Psoas muscle (tissue), 8 donors: ENCODE results near the gene NOS1. TPM values are rescaled to one million over a fixed set of nuclear protein-coding genes. Genes with fewer than 3 reads are reported as not detected.

ENCODE experiments used
- ATAC-seq, 4 donors: fragments of 200-7000 bp; cut with Tn5 transposase; one replicate each; pipeline ENCODE4 v1.9.1; 2020; ENCODE audit warnings: moderate library complexity in 3 of 4, mild to moderate bottlenecking in 2 of 4
- DNase-seq, 2 donors: peaks; one replicate each; pipeline ENCODE4 v3.0.0-alpha.2; 2020
- H3K27ac ChIP-seq: fragments of 200-600 bp; one replicate; pipeline ENCODE4 v1.8.0; 2022
- H3K27me3 ChIP-seq, 3 donors: fragments of 200-600 bp in 1 of 3; one replicate each; pipeline versions ENCODE4 v1.6.1 to v1.8.0; 2013 to 2022; ENCODE audit warnings: low read length in 2 of 3, mild to moderate bottlenecking in 2 of 3, moderate library complexity in 1 of 3; ENCODE audit not compliant: insufficient read depth in 3 of 3
- H3K36me3 ChIP-seq, 2 donors: fragments of 200-600 bp in 1 of 2; one replicate each; pipeline versions ENCODE4 v1.6.1 to v1.8.0; 2013 to 2022; ENCODE audit warnings: low read depth in 1 of 2, mild to moderate bottlenecking in 1 of 2, moderate library complexity in 1 of 2; ENCODE audit not compliant: insufficient read depth in 1 of 2
- H3K4me1 ChIP-seq: fragments of 200-600 bp; one replicate; pipeline ENCODE4 v1.8.0; 2022
- H3K4me3 ChIP-seq: fragments of 200-600 bp; one replicate; pipeline ENCODE4 v1.8.0; 2022; ENCODE audit warnings: mild to moderate bottlenecking
- H3K9me3 ChIP-seq: fragments of 200-600 bp; one replicate; pipeline ENCODE4 v1.8.0; 2022
- CTCF ChIP-seq: fragments of 200-600 bp; IDR thresholded peaks from one replicate; pipeline ENCODE4 v1.8.0; 2022; ENCODE audit warnings: antibody characterized with exemption
- WGBS, 3 donors: extraction: QIAGEN DNeasy Blood & Tissue Kit; methylation state at CpG; one replicate each; pipeline versions ENCODE4 v1.1.6 to v1.1.7; 2013; 5-methylcytosine and 5-hydroxymethylcytosine counted together
- intact Hi-C, 2 donors: fragments of 100-400 bp; cut with DNase I; formaldehyde crosslinking; loops; one replicate each; pipeline versions ENCODE4 v1.11.0 to v1.14.2; 2022
- polyA plus RNA-seq, 3 donors: library from polyadenylated mRNA; stranded (reverse); fragments of 200-250 nt; gene quantifications; one replicate each; pipeline ENCODE4 v1.2.3, GENCODE V29; 2013
- total RNA-seq, 4 donors: library from RNA; stranded (reverse); fragmentation: NEBNext Ultra II Directional in 2 of 4; extraction: Animal tissue kit (Norgen Biotek cat#: 25700) in 2 of 4; gene quantifications; one replicate each; pipeline versions ENCODE4 v1.2.1 to v1.2.4, GENCODE V29; 2021 to 2023
- donor health status: healthy with polysubstance abuse.
- donor health status: DM: no; HTN: no; CAD: no; lungs with moderate emphysema.
- donor health status: Bipolar disorder and iron deficiency.
- donor health status: healthy.
- donor health status: DM: yes; HTN: yes; CAD: no.
- donor health status: DM: no; HTN: no; CAD: no.
- donor health status: DM: no; HTN: no; CAD: no.
- donor health status: DM: yes; HTN: yes; CAD: no.

NOS1 gene
- total and polyA plus RNA-seq, 7 donors: 2.7 to 62.2 (median 12.1) TPM

- intact Hi-C loops: no loop called here
- Histone ChIP-seq H3K4me3 (no peak overlapping the region), H3K27me3 (no peaks in the 10 kb centered on the region), H3K9me3 (no peaks in the 10 kb centered on the region), H3K27ac (peak overlapping the region; percentile 23), H3K36me3 (no peaks in the 10 kb centered on the region), H3K4me1 (no peaks in the 10 kb centered on the region)
- no peak for TF ChIP-seq CTCF
- DNase-seq (no peak), ATAC-seq (no peak)
- WGBS, 3 donors: 89 to 93% (median 90%) methylated on average over 7 of the region's 7 CpGs
Measured at GRCh38 chr12:117298191-117298590, 63.2 kb downstream of the NOS1 start.

GRCh38 chr12:117294189-117294603, 67.2 kb downstream of the NOS1 start:
- Histone ChIP-seq H3K4me1 (no peaks in the 10 kb centered on the region), H3K27ac (no peak overlapping the region), H3K27me3 (no peaks in the 10 kb centered on the region), H3K36me3 (peaks cover 0 to 8% of the 10 kb centered on the region in 2 donors), H3K9me3 (no peaks in the 10 kb centered on the region), H3K4me3 (no peak overlapping the region)
- TF ChIP-seq CTCF: no peak
- ATAC-seq: peak in 1 of 4 donors; percentile 46
- intact Hi-C loops: no loop called here
- DNase-seq: no peak
- 31 to 36% (median 32%) methylated on average over 14 of the region's 14 CpGs for WGBS, 3 donors

GRCh38 chr12:117293510-117293909, 67.9 kb downstream of the NOS1 start:
- Histone ChIP-seq H3K4me1 (no peaks in the 10 kb centered on the region), H3K4me3 (no peak overlapping the region), H3K36me3 (peaks cover 0 to 15% of the 10 kb centered on the region in 2 donors), H3K27me3 (no peaks in the 10 kb centered on the region), H3K9me3 (no peaks in the 10 kb centered on the region), H3K27ac (no peak overlapping the region)
- WGBS, 3 donors: 71 to 94% (median 88%) methylated on average over 1 of the region's 1 CpG
- TF ChIP-seq CTCF: no peak
- intact Hi-C loops: no loop called here
- ATAC-seq (no peak), DNase-seq (no peak)

- Histone ChIP-seq H3K36me3 (peaks cover 0 to 22% of the 10 kb centered on the region in 2 donors), H3K9me3 (no peaks in the 10 kb centered on the region), H3K27ac (no peak overlapping the region), H3K27me3 (no peaks in the 10 kb centered on the region), H3K4me1 (no peaks in the 10 kb centered on the region), H3K4me3 (no peak overlapping the region)
- DNase-seq (no peak), ATAC-seq (no peak)
- TF ChIP-seq CTCF: no peak
- 79 to 84% (median 84%) methylated on average over 3 of the region's 3 CpGs for WGBS, 3 donors
- intact Hi-C loops: no loop called here
Measured at GRCh38 chr12:117292688-117293087, 68.7 kb downstream of the NOS1 start.

GRCh38 chr12:117284140-117284539, 77.3 kb downstream of the NOS1 start:
- TF ChIP-seq CTCF: no peak
- Histone ChIP-seq H3K27me3 (no peaks in the 10 kb centered on the region), H3K36me3 (peaks cover 0 to 51% of the 10 kb centered on the region in 2 donors), H3K4me3 (no peak overlapping the region), H3K27ac (no peak overlapping the region), H3K9me3 (no peaks in the 10 kb centered on the region), H3K4me1 (no peaks in the 10 kb centered on the region)
- DNase-seq (no peak), ATAC-seq (peak in 1 of 4 donors; percentile 76)
- intact Hi-C loops: no loop called here
- WGBS, 3 donors: 59 to 64% (median 63%) methylated on average over 9 of the region's 9 CpGs
